NCI-H2171 treated with DMSO at 0.1 percent for 48 hours (cell line): ENCODE results near the gene HOXA3.

Source experiments
- DNase-seq: peaks from one replicate; lab custom pipeline; 2025; lab: John Stamatoyannopoulos, UW

Gene HOXA3

DNA sequence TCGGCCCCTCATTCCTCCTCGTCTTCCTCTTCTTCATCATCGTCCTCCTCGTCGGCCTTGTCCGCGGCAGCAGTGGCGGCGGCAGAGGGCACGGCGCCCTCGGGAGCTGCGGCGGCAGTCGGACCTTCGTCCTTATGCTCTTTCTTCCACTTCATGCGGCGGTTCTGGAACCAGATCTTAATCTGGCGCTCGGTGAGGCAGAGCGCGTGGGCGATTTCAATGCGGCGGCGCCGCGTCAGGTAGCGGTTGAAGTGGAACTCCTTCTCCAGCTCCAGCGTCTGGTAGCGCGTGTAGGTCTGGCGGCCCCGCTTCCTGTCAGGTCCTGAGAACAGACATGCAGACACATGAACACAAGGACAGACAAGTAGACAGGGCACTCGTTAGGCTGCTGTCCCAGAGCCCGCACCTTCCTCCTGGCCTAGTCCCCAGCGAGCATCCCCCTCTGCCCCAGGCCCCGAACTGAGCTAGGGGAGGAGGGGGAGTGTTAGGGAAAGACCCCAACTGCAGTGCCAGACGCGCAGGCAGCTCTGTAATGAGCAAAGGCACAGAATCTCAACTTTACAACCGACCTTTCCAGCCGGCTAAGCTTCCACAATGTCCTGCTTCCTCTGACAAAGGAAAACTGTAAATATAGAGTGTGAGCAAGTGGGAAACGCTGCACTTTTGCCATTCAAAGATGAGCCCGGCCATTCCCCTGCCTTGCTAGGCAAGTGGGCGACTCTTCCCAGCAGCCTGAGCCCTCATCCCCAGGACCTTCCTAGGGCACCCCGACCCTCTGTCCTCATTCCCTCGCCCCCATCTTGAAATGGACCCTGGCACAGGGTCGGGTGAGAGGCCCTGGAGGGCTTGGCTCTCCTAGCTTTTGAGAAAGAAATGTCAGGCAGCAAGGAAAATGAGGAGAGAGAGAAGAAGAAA is 2.8 kb upstream of the HOXA3 start:
- DNase-seq: no peak

DNA sequence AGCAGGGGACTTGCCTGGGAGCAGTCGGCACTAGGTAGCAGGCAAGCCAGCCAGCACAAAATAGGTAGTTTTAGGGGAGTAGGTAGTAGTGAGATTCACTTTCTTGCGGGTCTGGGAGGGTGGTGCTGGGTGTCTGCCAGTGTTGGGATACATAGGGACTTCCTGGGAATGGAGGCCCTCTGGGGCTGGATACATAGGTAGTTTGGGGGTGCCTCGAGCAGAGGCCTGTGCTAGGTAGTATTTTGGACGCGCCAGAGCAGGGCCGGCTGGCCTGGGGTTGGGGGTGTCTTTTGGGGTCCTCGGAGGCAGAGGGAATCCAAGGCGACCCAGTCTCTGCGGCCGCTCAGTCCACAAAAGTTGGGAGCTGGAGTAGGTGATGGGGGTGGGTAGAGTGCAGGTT is 2.0 kb upstream of the HOXA3 start:
- DNase-seq: no peak

DNA sequence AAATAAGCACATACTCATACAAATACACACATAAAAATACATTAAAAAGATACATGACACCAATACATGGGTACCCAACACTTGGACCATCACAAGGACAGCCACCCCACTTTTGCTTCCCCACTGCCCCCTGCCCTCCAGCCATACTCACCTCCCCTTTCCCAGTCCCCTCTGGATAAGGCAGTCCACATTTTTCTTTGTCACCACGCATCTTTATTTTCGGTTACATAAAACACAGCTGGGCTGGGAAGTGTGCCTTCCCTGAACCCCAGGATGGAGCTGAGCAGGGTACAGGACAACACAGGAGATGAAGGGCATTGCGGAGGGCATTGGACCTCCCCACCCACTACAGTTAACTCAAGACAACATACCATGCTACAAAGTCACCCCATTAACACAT is 1.1 kb upstream of the HOXA3 start:
- DNase-seq: no peak

DNA sequence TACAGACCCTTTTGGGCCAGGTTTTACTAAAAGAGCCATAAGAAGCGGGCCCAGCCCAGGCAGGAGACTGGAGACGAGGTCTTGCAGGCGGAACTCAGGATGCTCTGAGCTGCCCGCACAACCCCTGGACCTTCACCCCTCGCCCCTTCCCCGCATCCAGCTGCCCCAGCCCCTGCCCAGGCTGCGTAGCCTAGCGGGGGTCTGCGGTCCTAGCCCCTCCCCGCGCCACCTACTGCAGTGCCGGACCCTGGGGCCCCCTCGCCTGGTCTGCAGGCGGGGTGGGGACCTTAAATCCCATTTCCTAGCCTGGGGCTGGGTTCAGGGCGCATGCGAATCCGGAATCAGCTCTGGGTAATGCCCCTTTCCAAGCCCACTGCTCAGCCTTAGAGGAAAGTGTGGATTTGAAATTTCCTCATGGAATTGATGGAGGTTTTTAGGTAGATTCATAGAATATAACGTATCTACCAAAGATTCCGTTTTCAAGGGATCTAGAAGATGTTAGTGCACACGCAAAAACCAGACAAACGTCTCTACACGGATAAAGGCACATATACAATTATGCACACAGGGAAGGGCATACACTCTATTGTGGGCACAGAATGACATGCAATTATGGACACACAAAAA is 546 bp upstream of the HOXA3 start:
- no peak for DNase-seq

DNA sequence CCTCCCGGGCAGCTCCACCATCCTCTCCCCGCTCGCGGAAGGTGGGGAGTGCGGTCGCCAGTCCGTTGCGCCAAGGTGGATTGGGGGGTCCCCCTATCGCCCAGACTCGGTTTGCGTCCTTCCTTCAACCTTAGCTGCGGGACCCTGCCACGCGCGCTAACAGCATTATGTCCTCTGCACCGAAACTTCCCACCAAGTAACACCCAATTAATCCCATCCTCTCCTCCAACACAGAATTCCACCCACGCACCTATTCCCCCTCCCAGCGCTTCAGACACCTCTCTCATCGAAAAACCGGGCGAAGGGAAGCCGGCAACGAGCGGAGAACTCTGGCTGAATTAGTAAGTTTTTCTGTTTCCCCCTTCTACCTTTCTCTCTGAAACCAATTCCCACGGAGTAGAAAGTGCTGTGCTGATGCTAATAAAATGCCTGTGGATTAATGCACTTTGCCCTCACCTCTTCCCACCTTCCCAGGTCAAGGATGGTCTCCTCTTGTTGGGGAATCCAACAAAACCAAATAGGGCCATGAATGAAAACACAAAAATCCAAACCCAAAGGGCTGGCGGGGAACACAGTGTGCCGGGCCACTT is 947 bp downstream of the HOXA3 start:
- peak; percentile 44 for DNase-seq

DNA sequence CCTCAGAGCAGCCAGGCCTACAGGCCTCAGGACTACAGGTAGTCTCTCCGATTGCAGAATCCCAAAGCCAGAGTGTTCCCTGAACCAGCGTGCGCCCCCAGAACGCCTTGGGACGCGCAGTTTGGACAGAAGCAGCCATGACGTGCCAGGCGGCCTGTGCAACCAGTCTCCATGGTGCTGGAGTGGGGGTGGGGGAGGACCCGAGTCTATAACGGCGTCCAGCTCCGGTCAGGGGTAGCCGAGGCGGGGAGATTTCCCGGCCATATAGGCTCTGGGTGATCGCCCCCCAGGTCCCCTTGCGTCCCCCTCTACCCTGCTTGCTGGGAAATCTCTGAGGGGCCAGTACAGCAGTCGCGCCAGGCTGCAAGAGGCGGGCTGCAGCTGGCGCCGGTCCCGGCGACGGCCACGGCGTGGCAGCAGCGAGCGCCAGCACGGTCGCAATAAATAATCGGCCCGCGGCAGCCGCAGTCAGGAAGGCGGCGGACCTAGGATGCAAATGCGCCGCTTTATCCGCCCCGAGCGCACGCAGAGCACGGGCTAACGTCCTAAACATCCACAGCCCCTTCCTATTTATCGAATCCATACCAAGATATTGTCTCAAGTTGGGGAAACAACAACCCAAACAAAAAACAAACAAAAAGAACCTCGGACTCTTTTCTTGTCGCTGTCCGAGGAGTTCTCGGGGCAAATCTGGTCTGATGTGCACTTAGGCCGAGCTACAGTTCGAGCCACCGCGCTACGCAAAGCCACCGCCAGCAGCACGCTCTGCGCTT is 1.6 kb downstream of the HOXA3 start:
- peak; percentile 60 for DNase-seq

DNA sequence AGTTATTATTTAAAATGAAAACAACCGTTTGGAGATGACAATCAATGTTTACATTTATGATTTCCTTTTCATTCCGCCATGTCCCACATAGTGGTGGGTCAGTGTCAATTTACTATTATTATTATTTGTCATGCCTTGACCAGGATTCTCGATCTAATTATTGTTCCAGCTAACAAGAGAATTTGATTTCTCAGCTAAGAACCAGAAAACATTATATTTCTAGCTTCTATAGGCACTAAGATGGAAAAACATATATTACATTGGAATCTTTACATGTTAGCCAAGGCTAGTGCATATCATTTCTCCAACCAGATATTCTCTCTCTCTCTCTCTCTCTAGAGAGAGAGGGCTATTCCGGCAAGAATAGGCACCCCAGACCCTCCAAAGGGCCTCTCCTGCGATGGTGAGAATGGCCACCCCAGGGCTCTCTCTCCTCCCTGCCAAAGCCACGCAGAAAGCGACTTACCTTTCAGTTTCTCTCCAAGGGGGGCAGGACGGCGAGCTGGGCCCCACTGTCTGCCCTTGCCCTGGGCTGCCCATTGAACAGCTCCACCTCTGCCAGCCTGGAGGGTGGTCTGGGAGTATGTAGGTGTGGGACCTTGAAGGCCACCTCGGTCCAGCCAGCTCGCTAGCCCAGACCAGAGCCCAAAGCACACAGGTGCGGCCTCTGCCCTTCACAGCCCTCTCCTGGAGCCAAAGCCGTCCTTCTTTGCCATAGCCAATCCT is 2.4 kb downstream of the HOXA3 start:
- peak; percentile 52 for DNase-seq

DNA sequence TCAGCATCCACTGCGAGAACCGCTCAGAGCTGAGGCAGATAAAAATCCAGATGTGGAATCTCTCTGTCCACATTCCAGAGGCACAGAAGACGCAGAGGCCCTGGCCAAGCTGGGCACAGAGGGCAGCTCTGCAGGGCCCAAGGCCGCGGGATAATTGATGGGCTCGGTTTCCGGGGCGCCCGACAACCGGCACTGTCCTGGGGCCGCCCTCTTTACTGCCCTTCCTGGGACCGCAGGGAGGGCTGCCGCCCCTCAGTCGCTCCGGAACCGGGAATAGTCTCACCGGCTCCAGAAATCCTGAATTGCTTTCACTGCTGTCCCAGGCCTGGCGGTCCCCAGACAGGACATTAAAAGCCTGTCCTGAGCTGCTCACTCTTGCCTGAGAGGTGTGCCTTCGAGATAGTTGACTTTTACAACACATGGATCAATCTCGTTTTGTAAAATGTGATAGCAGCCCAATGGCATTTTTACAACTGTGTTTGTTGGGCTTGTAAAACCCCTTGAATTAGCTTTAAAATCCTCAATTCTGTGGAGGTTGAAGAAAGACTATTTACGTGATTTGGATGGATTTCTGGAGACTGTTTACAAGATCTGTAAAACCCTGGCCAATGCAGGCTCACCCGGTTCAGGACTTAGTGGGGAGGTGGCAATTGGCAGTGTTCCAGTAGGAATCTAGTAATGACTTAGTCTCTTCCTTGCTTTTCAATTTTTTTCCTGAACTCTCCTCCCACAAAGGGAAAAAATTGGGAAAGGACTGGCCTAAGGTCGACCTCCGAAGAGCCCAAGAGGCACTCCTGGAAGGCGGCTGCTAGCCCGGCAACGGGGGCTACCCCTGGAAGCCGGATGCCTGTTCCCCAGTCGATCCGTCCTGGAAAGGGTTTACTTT is 3.4 kb downstream of the HOXA3 start:
- no peak for DNase-seq

DNA sequence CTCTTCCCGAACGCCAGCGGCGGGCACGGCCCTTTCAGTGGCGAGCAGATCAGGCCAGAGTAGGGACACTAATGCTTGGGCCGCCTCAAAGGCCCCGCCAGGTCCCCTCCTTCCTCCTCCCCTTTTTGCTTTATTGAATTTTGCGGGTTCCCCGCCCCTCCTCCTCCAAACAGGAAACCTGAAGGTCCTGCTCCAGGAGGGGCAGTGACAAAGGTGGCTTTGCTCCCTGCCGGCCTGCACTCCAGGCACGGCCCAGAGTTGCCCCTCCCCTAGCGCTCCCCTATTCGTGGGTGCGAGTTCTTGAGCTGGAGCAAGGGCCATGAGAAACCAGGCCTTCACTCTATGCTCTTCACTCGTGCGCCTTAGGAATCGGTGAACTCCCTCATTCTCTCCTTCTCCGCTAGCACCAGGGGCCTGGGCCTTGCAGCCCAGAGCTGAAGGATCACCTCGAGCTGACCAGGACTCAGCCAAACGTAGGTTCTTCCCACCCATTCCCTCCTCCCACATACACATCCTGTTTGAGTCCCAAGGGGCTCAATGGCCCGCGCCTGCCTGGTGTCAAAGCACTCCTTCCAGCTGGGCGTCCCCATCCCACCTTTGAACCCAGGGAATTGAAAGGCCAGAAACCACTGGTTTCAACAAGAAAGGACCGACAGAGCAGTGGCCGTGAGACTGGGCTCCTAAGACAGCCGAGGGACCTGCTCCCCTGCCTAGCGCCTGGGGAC is 4.2 kb downstream of the HOXA3 start:
- DNase-seq: no peak

DNA sequence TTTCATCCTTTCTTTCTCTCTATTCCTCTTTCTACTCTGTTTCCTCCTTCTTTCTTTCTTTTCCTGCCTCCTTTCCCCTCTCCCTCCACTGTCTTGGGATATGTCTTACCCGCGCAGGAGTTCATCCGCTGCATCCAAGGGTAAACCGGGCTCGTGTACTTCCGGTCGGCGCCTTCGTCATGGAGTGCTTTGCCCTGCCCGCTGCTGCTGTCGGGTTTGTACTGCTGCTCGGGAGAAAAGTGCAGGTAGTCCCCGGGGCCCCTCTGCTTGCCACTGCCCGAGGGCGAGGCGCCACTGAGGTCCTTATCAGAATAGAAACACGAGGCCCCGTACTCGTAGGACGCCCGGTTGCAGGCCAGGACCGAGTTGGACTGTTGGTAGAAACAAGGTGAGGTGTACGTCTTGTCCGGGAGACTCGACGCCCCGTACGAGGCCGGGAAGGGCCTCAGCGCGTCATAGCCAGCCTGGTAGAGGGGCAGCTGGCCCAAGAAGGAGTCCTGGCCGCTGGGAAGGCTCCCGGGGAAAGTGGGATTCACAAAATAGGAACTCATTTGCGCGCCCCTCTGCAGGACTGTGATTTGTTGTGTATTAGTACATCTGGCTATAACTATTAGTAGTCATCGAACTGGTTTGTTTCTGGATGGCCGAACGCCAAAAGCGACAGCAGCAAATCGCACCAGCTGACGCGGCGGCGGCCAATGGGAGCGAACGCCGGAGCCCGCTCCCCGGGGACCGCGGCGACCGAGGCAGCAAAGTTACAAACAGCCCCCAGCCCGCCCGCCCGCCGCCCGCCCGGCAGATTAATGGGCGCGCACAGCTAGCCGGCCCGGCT is 5.0 kb downstream of the HOXA3 start, which contains the start of gene HOXA6:
TSS of gene HOXA6 (minus strand) at position 576 of the 832 bp plus-strand sequence. CDS start at position 551, 25 bp downstream.
- peak; percentile 50 for DNase-seq

DNA sequence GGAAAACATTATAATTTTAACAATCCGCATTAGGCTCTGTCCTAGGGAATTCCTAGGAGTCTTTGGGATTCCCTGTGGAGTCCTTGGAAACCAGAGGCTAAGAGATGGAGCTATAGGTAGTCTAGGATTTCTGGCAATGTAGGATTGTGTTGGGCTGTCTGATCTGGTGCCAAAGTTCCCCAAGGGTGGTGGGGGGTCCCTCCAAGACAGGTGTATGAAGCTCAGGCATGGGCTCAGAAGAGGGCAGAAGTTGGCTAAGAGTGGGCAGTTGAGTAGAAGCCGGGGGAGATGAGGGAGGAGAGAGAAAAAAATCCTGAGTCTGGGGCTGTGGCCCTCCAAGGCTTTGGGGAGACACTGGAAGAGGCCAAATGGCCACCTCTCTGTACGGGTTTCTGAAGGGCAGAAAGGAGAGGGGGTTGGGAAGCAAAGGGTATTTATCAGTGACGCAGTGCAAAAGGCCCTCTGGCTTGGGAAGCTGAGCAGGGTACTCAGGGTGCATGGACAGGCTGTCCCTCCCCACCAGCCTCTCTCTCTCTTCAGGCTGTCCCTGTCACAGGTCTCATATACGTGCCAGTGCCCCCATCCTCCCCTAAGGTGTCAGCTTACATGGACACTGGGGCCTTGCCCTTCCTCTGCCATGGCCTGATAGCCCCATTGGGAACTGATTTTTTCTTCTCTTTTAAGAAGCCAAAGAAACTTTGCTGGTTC is 5.7 kb downstream of the HOXA3 start:
- DNase-seq: no peak

DNA sequence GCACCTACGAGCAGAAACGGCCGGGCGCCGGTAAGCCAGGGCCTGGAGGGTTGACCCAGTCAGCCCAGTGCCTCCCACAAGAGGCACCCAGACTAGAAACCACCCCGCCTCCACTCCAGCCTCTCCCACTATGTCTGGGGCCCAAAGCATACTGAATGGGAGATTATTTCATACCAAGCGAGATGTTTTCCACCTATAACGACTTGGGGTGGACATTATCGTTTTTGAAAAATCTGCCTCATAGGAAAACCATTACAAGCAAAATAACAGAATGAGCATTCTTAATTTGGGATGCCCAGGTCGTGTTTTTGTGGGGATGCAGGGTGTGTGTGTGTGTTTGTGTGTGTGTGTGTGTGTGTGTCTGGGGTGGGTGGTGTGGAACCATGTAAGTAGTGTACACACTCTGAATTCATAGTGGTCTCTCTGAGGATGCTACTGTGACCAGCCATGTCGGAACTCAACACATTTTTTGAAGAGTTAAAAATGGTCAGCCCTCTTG is 6.4 kb downstream of the HOXA3 start:
- DNase-seq: no peak

DNA sequence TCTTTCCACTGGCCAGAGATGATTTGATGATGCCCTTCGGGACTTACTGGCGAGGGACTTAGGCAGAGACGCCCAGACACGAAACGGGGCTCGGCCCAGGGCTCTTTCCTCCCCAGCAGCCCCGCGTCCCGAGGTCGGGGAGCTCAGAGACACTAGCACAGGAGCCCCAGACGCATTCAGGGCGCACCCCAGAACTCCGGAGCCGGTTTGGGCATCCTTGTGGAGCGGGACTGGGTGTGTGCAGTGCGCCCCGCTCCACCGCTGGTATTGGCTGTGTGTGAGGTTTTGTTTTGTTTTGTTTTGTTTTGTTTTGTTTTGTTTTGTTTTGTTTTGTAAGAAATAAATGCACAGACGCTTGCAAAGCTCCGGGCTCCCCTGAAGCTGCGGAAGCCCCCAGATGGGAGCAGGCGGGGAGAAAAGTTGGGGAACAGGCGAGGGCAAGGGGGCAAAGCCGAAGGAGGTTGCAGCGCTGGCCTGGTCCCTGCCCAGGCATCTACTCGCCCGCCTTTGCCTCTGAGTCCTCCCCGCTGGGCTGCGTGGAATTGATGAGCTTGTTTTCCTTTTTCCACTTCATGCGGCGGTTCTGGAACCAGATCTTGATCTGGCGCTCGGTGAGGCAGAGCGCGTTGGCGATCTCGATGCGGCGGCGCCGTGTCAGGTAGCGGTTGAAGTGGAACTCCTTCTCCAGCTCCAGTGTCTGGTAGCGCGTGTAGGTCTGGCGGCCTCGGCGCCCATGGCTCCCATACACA is 7.0 kb downstream of the HOXA3 start:
- DNase-seq: no peak

DNA sequence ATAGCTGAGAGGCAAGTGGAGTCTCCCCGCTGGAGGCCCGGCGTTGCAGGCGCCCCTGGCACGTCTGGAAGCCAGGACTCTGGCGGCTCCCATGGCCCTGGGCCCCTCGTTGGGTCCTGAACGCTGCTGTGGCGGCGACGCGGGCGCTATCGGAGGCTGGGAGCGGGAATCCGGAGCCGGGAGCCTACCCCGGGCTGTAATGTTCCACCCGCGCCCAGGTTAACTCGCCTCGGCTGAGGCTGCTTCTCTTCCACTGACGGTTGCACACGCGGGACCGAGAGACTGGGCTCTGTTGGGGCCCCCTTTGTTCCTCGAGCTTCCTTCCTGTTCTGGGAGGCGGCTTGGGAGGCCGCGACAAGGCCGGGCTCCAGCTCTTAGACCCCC is 7.6 kb downstream of the HOXA3 start:
- no peak for DNase-seq

DNA sequence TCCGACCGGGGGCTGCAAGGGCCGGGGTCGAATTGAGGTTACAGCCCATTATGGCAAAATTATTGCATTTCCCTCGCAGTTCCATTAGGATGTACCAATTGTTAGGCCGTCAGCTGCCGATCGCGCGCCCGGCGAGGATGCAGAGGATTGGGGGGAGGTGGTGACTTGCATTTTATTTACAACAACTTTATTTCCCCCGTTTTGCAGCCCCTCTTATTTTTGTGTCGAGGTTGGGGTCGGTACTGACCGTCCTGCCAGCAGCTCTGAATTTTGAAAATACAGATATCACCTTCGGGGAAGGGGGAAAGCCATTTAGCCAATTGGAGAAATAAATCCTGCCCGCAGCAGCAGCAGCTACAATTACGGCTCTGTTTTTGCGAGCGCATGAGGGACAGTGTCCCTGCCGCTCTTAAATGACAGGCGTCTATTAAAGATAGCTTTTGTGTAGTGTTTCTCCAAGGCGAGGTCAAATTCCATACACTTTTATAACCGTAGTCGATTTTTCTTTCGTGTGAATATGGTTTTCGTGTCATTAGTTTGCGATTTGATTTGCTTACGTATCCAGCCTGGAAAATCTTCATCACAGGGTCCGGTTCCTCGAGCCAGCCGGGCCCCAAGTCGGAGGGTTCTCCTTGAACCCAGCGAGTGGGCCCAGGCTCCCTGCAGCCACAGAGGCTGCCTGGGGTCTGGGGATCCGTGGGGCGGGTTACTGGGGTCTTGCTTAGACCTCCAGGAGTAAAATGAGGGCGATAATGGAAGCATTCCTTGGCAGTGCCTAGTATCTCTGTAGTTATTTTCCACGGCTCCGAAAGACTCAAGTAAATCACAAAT is 8.2 kb downstream of the HOXA3 start:
- DNase-seq: no peak
